H9 (cell line): ENCODE data around the gene EPHA8. TPM values are rescaled to one million over a fixed set of nuclear protein-coding genes. Genes with fewer than 3 reads are reported as not detected.

Experiments
- DNase-seq: peaks from one replicate; pipeline ENCODE4 v3.0.0-alpha.2; 2017
- H2AFZ ChIP-seq: one replicate; pipeline ENCODE4 v1.6.1; 2013; ENCODE audit warnings: mild to moderate bottlenecking, low read length, control low read depth, moderate library complexity
- H2AK5ac ChIP-seq: 2 replicates; pipeline ENCODE4 v1.6.1; 2013; ENCODE audit warnings: low read length, control low read depth, mixed read lengths; ENCODE audit not compliant: insufficient read length
- H2BK120ac ChIP-seq: one replicate; pipeline ENCODE4 v1.6.1; 2013; ENCODE audit warnings: low read depth, mild to moderate bottlenecking, low read length, control low read depth, inconsistent platforms; ENCODE audit not compliant: poor library complexity, severe bottlenecking
- H2BK12ac ChIP-seq: 2 replicates; pipeline ENCODE4 v1.6.1; 2013; ENCODE audit warnings: low read length, control low read depth, mixed read lengths, low read depth; ENCODE audit not compliant: insufficient read length
- H2BK15ac ChIP-seq: 2 replicates; pipeline ENCODE4 v1.6.1; 2013; ENCODE audit warnings: low read depth, low read length, control low read depth
- H2BK20ac ChIP-seq: one replicate; pipeline ENCODE4 v1.6.1; 2013; ENCODE audit warnings: low read depth, mild to moderate bottlenecking, low read length, control low read depth, inconsistent platforms; ENCODE audit not compliant: poor library complexity, severe bottlenecking
- H2BK5ac ChIP-seq: 2 replicates; pipeline ENCODE4 v1.6.1; 2013; ENCODE audit warnings: low read length, control low read depth, mixed read lengths; ENCODE audit not compliant: insufficient read length
- H3K14ac ChIP-seq: 2 replicates; pipeline ENCODE4 v1.6.1; 2013; ENCODE audit warnings: low read length, control low read depth; ENCODE audit not compliant: insufficient read depth
- H3K18ac ChIP-seq: 2 replicates; pipeline ENCODE4 v1.6.1; 2013; ENCODE audit warnings: low read depth, mild to moderate bottlenecking, mixed read lengths, low read length, control low read depth; ENCODE audit not compliant: insufficient read length
- H3K23ac ChIP-seq: 2 replicates; pipeline ENCODE4 v1.6.1; 2013; ENCODE audit warnings: low read length, control low read depth, mixed read lengths, low read depth; ENCODE audit not compliant: insufficient read length
- H3K23me2 ChIP-seq: 2 replicates; pipeline ENCODE4 v1.6.1; 2013; ENCODE audit warnings: low read depth, mild to moderate bottlenecking, mixed read lengths, low read length, control low read depth; ENCODE audit not compliant: insufficient read length, poor library complexity, severe bottlenecking
- H3K27ac ChIP-seq: 2 replicates; pipeline ENCODE4 v1.5.1; 2013; ENCODE audit warnings: low read length, control low read depth, mixed read lengths, low read depth; ENCODE audit not compliant: insufficient read length
- H3K27me3 ChIP-seq: 2 replicates; pipeline ENCODE4 v1.6.1; 2013; ENCODE audit warnings: low read length, control low read depth, inconsistent platforms; ENCODE audit not compliant: insufficient read depth
- H3K4ac ChIP-seq: 2 replicates; pipeline ENCODE4 v1.6.1; 2013; ENCODE audit warnings: low read depth, mild to moderate bottlenecking, control low read depth, inconsistent platforms, low read length, moderate library complexity
- H3K4me1 ChIP-seq: 2 replicates; pipeline ENCODE4 v1.6.1; 2013; ENCODE audit warnings: low read length, control low read depth, inconsistent platforms; ENCODE audit not compliant: insufficient read depth
- H3K4me2 ChIP-seq: 2 replicates; pipeline ENCODE4 v1.6.1; 2013; ENCODE audit warnings: low read length, control low read depth, mixed read lengths; ENCODE audit not compliant: insufficient read length, insufficient read depth
- H3K56ac ChIP-seq: 2 replicates; pipeline ENCODE4 v1.6.1; 2013; ENCODE audit warnings: low read depth, mild to moderate bottlenecking, mixed read lengths, low read length, control low read depth; ENCODE audit not compliant: insufficient read length
- H3K79me1 ChIP-seq: 2 replicates; pipeline ENCODE4 v1.6.1; 2013; ENCODE audit warnings: low read depth, mild to moderate bottlenecking, moderate library complexity, low read length, control low read depth, inconsistent platforms; ENCODE audit not compliant: insufficient read depth, poor library complexity, severe bottlenecking
- H3K79me2 ChIP-seq: 2 replicates; pipeline ENCODE4 v1.6.1; 2013; ENCODE audit warnings: low read length, control low read depth, inconsistent platforms; ENCODE audit not compliant: insufficient read depth
- H3K9ac ChIP-seq: 2 replicates; pipeline ENCODE4 v1.6.1; 2013; ENCODE audit warnings: low read length, control low read depth, mixed read lengths; ENCODE audit not compliant: insufficient read length; ENCODE audit errors: extremely low read depth
- H3K9me3 ChIP-seq: one replicate; pipeline ENCODE4 v1.6.1; 2013; ENCODE audit warnings: low read depth, low read length, inconsistent platforms; ENCODE audit not compliant: control insufficient read depth
- H3T11ph ChIP-seq: one replicate; pipeline ENCODE4 v1.6.1; 2013; ENCODE audit warnings: mild to moderate bottlenecking, low read length, control low read depth, inconsistent platforms
- H4K20me1 ChIP-seq: one replicate; pipeline ENCODE4 v1.6.1; 2013; ENCODE audit not compliant: control insufficient read depth, insufficient read length, insufficient read depth
- H4K5ac ChIP-seq: 2 replicates; pipeline ENCODE4 v1.6.1; 2013; ENCODE audit warnings: low read depth, mild to moderate bottlenecking, mixed read lengths, low read length, control low read depth; ENCODE audit not compliant: insufficient read length
- H4K8ac ChIP-seq: replicated peaks from 2 replicates; pipeline ENCODE4 v1.6.1; 2013; ENCODE audit warnings: low read length, control low read depth, mixed read lengths, low read depth; ENCODE audit not compliant: insufficient read length
- H4K91ac ChIP-seq: 2 replicates; pipeline ENCODE4 v1.6.1; 2013; ENCODE audit warnings: low read depth, mild to moderate bottlenecking, moderate library complexity, mixed read lengths, low read length, control low read depth; ENCODE audit not compliant: insufficient read length
- H3K27ac Mint-ChIP-seq, 3 experiments: 2 replicates in 2 of 3; 3 replicates in 1 of 3; pipeline ENCODE4 v1.8.0; 2020 to 2021; ENCODE audit warnings: mixed read lengths in 3 of 3, mild to moderate bottlenecking in 1 of 3, moderate library complexity in 1 of 3
- H3K27me3 Mint-ChIP-seq: 2 replicates; pipeline ENCODE4 v1.8.0; 2021; ENCODE audit warnings: low read depth, mild to moderate bottlenecking, moderate library complexity, mixed read lengths
- H3K36me3 Mint-ChIP-seq, 3 experiments: 2 replicates in 2 of 3; 3 replicates in 1 of 3; pipeline ENCODE4 v1.8.0; 2020 to 2021; ENCODE audit warnings: low read depth in 3 of 3, mixed read lengths in 3 of 3; ENCODE audit not compliant: insufficient read depth in 1 of 3
- H3K4me1 Mint-ChIP-seq, 2 experiments: 2 replicates each; pipeline ENCODE4 v1.8.0; 2020; ENCODE audit warnings: mixed read lengths in 2 of 2
- H3K4me3 Mint-ChIP-seq, 2 experiments: 2 replicates in 1 of 2; 3 replicates in 1 of 2; pipeline ENCODE4 v1.8.0; 2020 to 2021; ENCODE audit warnings: mild to moderate bottlenecking in 2 of 2, mixed read lengths in 2 of 2, moderate library complexity in 1 of 2
- H3K9me3 Mint-ChIP-seq, 2 experiments: 2 replicates in 1 of 2; 3 replicates in 1 of 2; pipeline ENCODE4 v1.8.0; 2020; ENCODE audit warnings: mild to moderate bottlenecking in 2 of 2, mixed read lengths in 2 of 2, moderate library complexity in 1 of 2
- WGBS: extraction: QIAGEN DNeasy Blood & Tissue Kit; methylation state at CpG from one replicate; pipeline ENCODE4 v1.1.7; 2013; ENCODE audit warnings: missing lambda C conversion rate, low lambda C conversion rate, mixed read lengths; ENCODE audit not compliant: insufficient read length; ENCODE audit errors: extremely low coverage; 5-methylcytosine and 5-hydroxymethylcytosine counted together
- total RNA-seq: library from RNA; stranded (reverse); gene quantifications from 2 replicates; pipeline ENCODE4 v1.2.1, GENCODE V29; 2021
- TF ChIP-seq, protein P1 (sequence below): fragments of 200-600 bp; sonication (generic); conservative IDR thresholded peaks from 3 replicates; pipeline ENCODE4 v1.8.0; 2021; ENCODE audit warnings: antibody characterized with exemption, mild to moderate bottlenecking

The EPHA8 gene
- total RNA-seq, 1 experiment from 2014 or later, result 3.4 TPM

DNA sequence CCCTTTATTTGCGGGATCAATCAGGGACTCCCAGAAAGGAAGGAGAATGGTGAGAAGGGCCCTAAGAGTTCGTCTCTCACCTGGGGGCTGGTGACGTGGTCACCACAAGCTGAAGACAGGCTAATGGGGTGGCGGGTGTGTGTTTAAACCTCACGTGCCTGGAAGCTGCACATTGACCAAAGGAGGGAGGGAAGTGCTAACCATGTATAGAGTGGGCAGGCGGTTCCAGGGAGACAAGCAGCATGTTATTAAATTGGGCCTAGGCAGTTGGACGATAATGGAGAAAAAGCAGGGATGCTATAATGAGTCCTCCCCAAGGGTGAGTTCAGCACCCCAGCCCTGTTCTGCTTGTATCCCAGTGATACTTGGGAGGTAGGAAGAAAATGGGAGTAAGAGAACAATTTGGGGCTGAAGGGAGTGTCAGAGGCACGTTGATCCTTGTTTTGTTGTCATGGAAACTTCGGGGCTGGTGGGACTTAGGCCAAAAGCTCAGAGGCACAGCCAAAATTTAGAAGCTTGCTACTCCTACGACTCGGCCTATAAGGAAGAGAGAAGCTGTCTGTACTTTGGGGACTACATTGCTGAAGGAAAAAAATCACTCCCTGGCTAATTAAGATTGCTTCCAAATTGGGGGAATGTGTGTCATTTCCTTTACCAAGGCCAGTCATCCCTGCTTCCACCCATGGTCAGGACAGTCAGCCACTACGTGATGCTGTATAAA lies 33.2 kb upstream of the EPHA8 start:
- no peak overlapping the region for H4K91ac ChIP-seq
- no peak overlapping the region for H3K4ac ChIP-seq
- no peaks in the 10 kb centered on the region for H3K79me2 ChIP-seq
- H3K9me3 ChIP-seq, result no peaks in the 10 kb centered on the region
- no peak overlapping the region for H2BK5ac ChIP-seq
- no peaks in the 10 kb centered on the region for H4K20me1 ChIP-seq
- no peak overlapping the region for H3K23ac ChIP-seq
- H3K9me3 Mint-ChIP-seq, result no peaks in the 10 kb centered on the region
- DNase-seq, result peak; percentile 18
- no peak overlapping the region for H3K4me3 Mint-ChIP-seq
- no peak overlapping the region for H3K18ac ChIP-seq
- no peak overlapping the region for H2BK120ac ChIP-seq
- WGBS, result no CpG with 5 or more reads among the region's 12 CpGs
- H3K36me3 Mint-ChIP-seq, result peaks cover 0 to 18% (median 0%) of the 10 kb centered on the region in 3 experiments; a peak in 4 of 7 replicates
- H3K9ac ChIP-seq, result no peak overlapping the region
- TF ChIP-seq, protein P1, sequence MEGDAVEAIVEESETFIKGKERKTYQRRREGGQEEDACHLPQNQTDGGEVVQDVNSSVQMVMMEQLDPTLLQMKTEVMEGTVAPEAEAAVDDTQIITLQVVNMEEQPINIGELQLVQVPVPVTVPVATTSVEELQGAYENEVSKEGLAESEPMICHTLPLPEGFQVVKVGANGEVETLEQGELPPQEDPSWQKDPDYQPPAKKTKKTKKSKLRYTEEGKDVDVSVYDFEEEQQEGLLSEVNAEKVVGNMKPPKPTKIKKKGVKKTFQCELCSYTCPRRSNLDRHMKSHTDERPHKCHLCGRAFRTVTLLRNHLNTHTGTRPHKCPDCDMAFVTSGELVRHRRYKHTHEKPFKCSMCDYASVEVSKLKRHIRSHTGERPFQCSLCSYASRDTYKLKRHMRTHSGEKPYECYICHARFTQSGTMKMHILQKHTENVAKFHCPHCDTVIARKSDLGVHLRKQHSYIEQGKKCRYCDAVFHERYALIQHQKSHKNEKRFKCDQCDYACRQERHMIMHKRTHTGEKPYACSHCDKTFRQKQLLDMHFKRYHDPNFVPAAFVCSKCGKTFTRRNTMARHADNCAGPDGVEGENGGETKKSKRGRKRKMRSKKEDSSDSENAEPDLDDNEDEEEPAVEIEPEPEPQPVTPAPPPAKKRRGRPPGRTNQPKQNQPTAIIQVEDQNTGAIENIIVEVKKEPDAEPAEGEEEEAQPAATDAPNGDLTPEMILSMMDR, result no peak
- H3T11ph ChIP-seq, result no peak overlapping the region
- H3K14ac ChIP-seq, result no peak overlapping the region
- no peaks in the 10 kb centered on the region for H3K4me1 ChIP-seq
- H4K5ac ChIP-seq, result no peak overlapping the region
- H4K8ac ChIP-seq, result no peak overlapping the region
- no peaks in the 10 kb centered on the region for H3K27me3 ChIP-seq
- no peaks in the 10 kb centered on the region for H3K79me1 ChIP-seq
- no peak overlapping the region for H3K27ac ChIP-seq
- no peaks in the 10 kb centered on the region for H3K23me2 ChIP-seq
- no peak overlapping the region for H2BK15ac ChIP-seq
- no peak overlapping the region for H2BK20ac ChIP-seq
- no peak overlapping the region for H2AFZ ChIP-seq
- H3K4me2 ChIP-seq, result no peak overlapping the region
- peaks cover 0 to 6% of the 10 kb centered on the region in 2 experiments; a peak in 1 of 4 replicates for H3K4me1 Mint-ChIP-seq
- no peak overlapping the region for H2AK5ac ChIP-seq
- H3K27me3 Mint-ChIP-seq, result no peaks in the 10 kb centered on the region
- no peak overlapping the region for H2BK12ac ChIP-seq
- H3K27ac Mint-ChIP-seq, result peak overlapping the region in 1 of 3 experiments; percentile 40; a peak in 1 of 7 replicates
- no peak overlapping the region for H3K56ac ChIP-seq
